ENCODE data around the gene CYYR1.

CYYR1 gene

GRCh38 chr21:26425576-26425975 is 147.5 kb downstream of the CYYR1 start:
- no peak for DNase-seq

GRCh38 chr21:26423511-26423910 is 149.6 kb downstream of the CYYR1 start:
- DNase-seq, result no peak

- DNase-seq, result no peak
Observed at GRCh38 chr21:26422706-26423105, 150.4 kb downstream of the CYYR1 start.

GRCh38 chr21:26422138-26422537 is 150.9 kb downstream of the CYYR1 start:
- no peak for DNase-seq

- no peak for DNase-seq
Observed at GRCh38 chr21:26421724-26422123, 151.4 kb downstream of the CYYR1 start.
